ENCODE measurements around the gene NUP214. TPM values are rescaled to one million over a fixed set of nuclear protein-coding genes. Genes with fewer than 3 reads are reported as not detected.

NUP214 gene
- total RNA-seq, 2 experiments from 2014 or later: 61.4 to 97.7 TPM

GRCh38 chr9:131227959-131228460, 102.6 kb downstream of the NUP214 start:
- CTCF ChIA-PET: interaction anchor here (0.5 to 0.8 kb wide), 2 partner anchors 10 to 13 kb away, joined by 3 read pairs; no protein-coding TSS in a partner anchor
- POLR2A ChIA-PET: no interaction called here
- no peak overlapping the region for H3K4me3 Mint-ChIP-seq
- intact Hi-C loops (cut with DNase I, micrococcal nuclease): no loop called here
- no peak overlapping the region for H3K27ac Mint-ChIP-seq
- ATAC-seq (no peak), DNase-seq (no peak)
- H3K4me1 Mint-ChIP-seq: no peaks in the 10 kb centered on the region
- no peaks in the 10 kb centered on the region for H3K27me3 Mint-ChIP-seq
- no peaks in the 10 kb centered on the region for H3K9me3 Mint-ChIP-seq (ENCODE audit: low read depth)
- peaks cover 29% of the 10 kb centered on the region for H3K36me3 Mint-ChIP-seq (ENCODE audit: low read depth)

GRCh38 chr9:131228988-131229387, 103.6 kb downstream of the NUP214 start:
- ATAC-seq (no peak), DNase-seq (no peak)
- no peaks in the 10 kb centered on the region for H3K9me3 Mint-ChIP-seq (ENCODE audit: low read depth)
- POLR2A ChIA-PET: no interaction called here
- H3K36me3 Mint-ChIP-seq (ENCODE audit: low read depth): peaks cover 33% of the 10 kb centered on the region
- no peak overlapping the region for H3K4me3 Mint-ChIP-seq
- CTCF ChIA-PET: interaction anchor here (0.6 kb wide), 1 partner anchor 47 kb away, joined by 3 read pairs; no protein-coding TSS in a partner anchor
- H3K27me3 Mint-ChIP-seq: no peaks in the 10 kb centered on the region
- peaks cover 8% of the 10 kb centered on the region for H3K4me1 Mint-ChIP-seq
- no peak overlapping the region for H3K27ac Mint-ChIP-seq
- intact Hi-C loops (cut with DNase I, micrococcal nuclease): no loop called here

GRCh38 chr9:131233556-131233955, 108.2 kb downstream of the NUP214 start:
- ChIA-PET CTCF (no interaction called here), POLR2A (no interaction called here)
- no peaks in the 10 kb centered on the region for H3K27me3 Mint-ChIP-seq
- H3K36me3 Mint-ChIP-seq (ENCODE audit: low read depth): peaks cover 35% of the 10 kb centered on the region
- H3K9me3 Mint-ChIP-seq (ENCODE audit: low read depth): no peaks in the 10 kb centered on the region
- intact Hi-C loops (cut with DNase I, micrococcal nuclease): loop anchor here in 1 of 2 experiments (10.0 kb wide), 1 partner anchor 101 kb away; no protein-coding TSS in a partner anchor
- peak overlapping the region; percentile 16 for H3K4me3 Mint-ChIP-seq
- DNase-seq (peak; percentile 28), ATAC-seq (peak; percentile 28)
- H3K4me1 Mint-ChIP-seq: peaks cover 38% of the 10 kb centered on the region
- peak overlapping the region; percentile 87 for H3K27ac Mint-ChIP-seq

- CTCF ChIA-PET: interaction anchor here (0.6 to 0.7 kb wide), 2 partner anchors 70 to 80 kb away, joined by 3 to 4 read pairs; no protein-coding TSS in a partner anchor
- no peak for ATAC-seq
Observed at GRCh38 chr9:131233995-131234394, 108.6 kb downstream of the NUP214 start.

GRCh38 chr9:131234799-131235479, 109.6 kb downstream of the NUP214 start:
- no peak overlapping the region for H3K27ac Mint-ChIP-seq

More at GRCh38 chr9:131233995-131234394, 108.6 kb downstream of the NUP214 start:
- H3K4me1 Mint-ChIP-seq: peaks cover 40% of the 10 kb centered on the region
- POLR2A ChIA-PET: no interaction called here
- intact Hi-C loops (cut with DNase I, micrococcal nuclease): loop anchor here in 1 of 2 experiments (10.0 kb wide), 1 partner anchor 101 kb away; no protein-coding TSS in a partner anchor
- H3K36me3 Mint-ChIP-seq (ENCODE audit: low read depth): peaks cover 35% of the 10 kb centered on the region
- H3K27me3 Mint-ChIP-seq: no peaks in the 10 kb centered on the region
- H3K4me3 Mint-ChIP-seq: peak overlapping the region; percentile 16
- H3K27ac Mint-ChIP-seq: peak overlapping the region; percentile 87
- DNase-seq: peak; percentile 22
- H3K9me3 Mint-ChIP-seq (ENCODE audit: low read depth): no peaks in the 10 kb centered on the region

GRCh38 chr9:131235480-131235851, 110.1 kb downstream of the NUP214 start:
- no peak overlapping the region for H3K4me3 Mint-ChIP-seq
- H3K4me1 Mint-ChIP-seq: peaks cover 45% of the 10 kb centered on the region
- no peak overlapping the region for H3K27ac Mint-ChIP-seq
- CTCF ChIA-PET: interaction anchor here (0.8 kb wide), 2 partner anchors 37 to 101 kb away, joined by 3 read pairs; no protein-coding TSS in a partner anchor
- H3K36me3 Mint-ChIP-seq (ENCODE audit: low read depth): peaks cover 30% of the 10 kb centered on the region
- H3K27me3 Mint-ChIP-seq: no peaks in the 10 kb centered on the region
- ATAC-seq (no peak), DNase-seq (no peak)
- H3K9me3 Mint-ChIP-seq (ENCODE audit: low read depth): no peaks in the 10 kb centered on the region
- POLR2A ChIA-PET: no interaction called here
- intact Hi-C loops (cut with DNase I, micrococcal nuclease): loop anchor here (5.0 to 10.0 kb wide), 2 partner anchors 99 to 102 kb away; no protein-coding TSS in a partner anchor

More at GRCh38 chr9:131234799-131235479, 109.6 kb downstream of the NUP214 start:
- no peaks in the 10 kb centered on the region for H3K27me3 Mint-ChIP-seq
- ChIA-PET CTCF (interaction anchor here (0.6 to 0.8 kb wide), 5 partner anchors 37 to 284 kb away, joined by 3 to 4 read pairs (median 3); no protein-coding TSS in a partner anchor), POLR2A (no interaction called here)
- intact Hi-C loops (cut with DNase I, micrococcal nuclease): loop anchor here (5.0 to 10.0 kb wide), 2 partner anchors 100 to 102 kb away; no protein-coding TSS in a partner anchor
- H3K4me1 Mint-ChIP-seq: peaks cover 45% of the 10 kb centered on the region
- DNase-seq (no peak), ATAC-seq (no peak)
- peaks cover 33% of the 10 kb centered on the region for H3K36me3 Mint-ChIP-seq (ENCODE audit: low read depth)
- no peak overlapping the region for H3K4me3 Mint-ChIP-seq
- no peaks in the 10 kb centered on the region for H3K9me3 Mint-ChIP-seq (ENCODE audit: low read depth)

- Mint-ChIP-seq H3K4me1 (peaks cover 45% of the 10 kb centered on the region), H3K36me3 (ENCODE audit: low read depth) (peaks cover 30% of the 10 kb centered on the region), H3K27ac (peak overlapping the region; percentile 37), H3K9me3 (ENCODE audit: low read depth) (no peaks in the 10 kb centered on the region), H3K4me3 (no peak overlapping the region), H3K27me3 (no peaks in the 10 kb centered on the region)
- ATAC-seq (no peak), DNase-seq (no peak)
- CTCF ChIA-PET: interaction anchor here (1.0 kb wide), 1 partner anchor 54 kb away, joined by 3 read pairs; no protein-coding TSS in a partner anchor
- intact Hi-C loops (cut with DNase I, micrococcal nuclease): loop anchor here (5.0 to 10.0 kb wide), 2 partner anchors 99 to 101 kb away; no protein-coding TSS in a partner anchor
- POLR2A ChIA-PET: interaction anchor here (0.5 kb wide), 1 partner anchor 570 kb away, joined by 3 read pairs; no protein-coding TSS in a partner anchor
Observed at GRCh38 chr9:131236161-131236560, 110.8 kb downstream of the NUP214 start.

GRCh38 chr9:131236761-131237160, 111.4 kb downstream of the NUP214 start:
- intact Hi-C loops (cut with DNase I, micrococcal nuclease): loop anchor here (5.0 to 10.0 kb wide), 2 partner anchors 98 to 101 kb away; no protein-coding TSS in a partner anchor
- ChIA-PET CTCF (interaction anchor here (1.0 kb wide), 1 partner anchor 55 kb away, joined by 3 read pairs; no protein-coding TSS in a partner anchor), POLR2A (no interaction called here)
- Mint-ChIP-seq H3K4me1 (peaks cover 45% of the 10 kb centered on the region), H3K27ac (peak overlapping the region; percentile 37), H3K36me3 (ENCODE audit: low read depth) (peaks cover 26% of the 10 kb centered on the region), H3K27me3 (no peaks in the 10 kb centered on the region), H3K9me3 (ENCODE audit: low read depth) (no peaks in the 10 kb centered on the region), H3K4me3 (no peak overlapping the region)
- ATAC-seq: no peak
- DNase-seq: no peak

GRCh38 chr9:131237291-131237690, 111.9 kb downstream of the NUP214 start:
- no peak for ATAC-seq
- ChIA-PET POLR2A (interaction anchor here (1.2 kb wide), 1 partner anchor 15 kb away, joined by 5 read pairs; no protein-coding TSS in a partner anchor), CTCF (interaction anchor here (0.7 to 1.9 kb wide), 9 partner anchors 9 to 99 kb away, joined by 3 to 8 read pairs (median 3); no protein-coding TSS in a partner anchor)
- Mint-ChIP-seq H3K4me1 (peaks cover 45% of the 10 kb centered on the region), H3K4me3 (peak overlapping the region; percentile 56), H3K36me3 (ENCODE audit: low read depth) (peaks cover 22% of the 10 kb centered on the region), H3K9me3 (ENCODE audit: low read depth) (no peaks in the 10 kb centered on the region), H3K27ac (peak overlapping the region; percentile 95), H3K27me3 (no peaks in the 10 kb centered on the region)
- DNase-seq: no peak
- intact Hi-C loops (cut with DNase I, micrococcal nuclease): loop anchor here (5.0 to 10.0 kb wide), 2 partner anchors 98 to 100 kb away; no protein-coding TSS in a partner anchor

- DNase-seq: peak; percentile 94
- Mint-ChIP-seq H3K4me3 (peak overlapping the region; percentile 56), H3K27me3 (no peaks in the 10 kb centered on the region), H3K9me3 (ENCODE audit: low read depth) (peaks cover 2% of the 10 kb centered on the region), H3K36me3 (ENCODE audit: low read depth) (peaks cover 24% of the 10 kb centered on the region), H3K27ac (peak overlapping the region; percentile 95), H3K4me1 (peaks cover 45% of the 10 kb centered on the region)
- peak; percentile 97 for ATAC-seq
- intact Hi-C loops (cut with DNase I, micrococcal nuclease): loop anchor here (1.0 to 10.0 kb wide), 8 partner anchors 14 to 135 kb away; no protein-coding TSS in a partner anchor
- CTCF ChIA-PET: interaction anchor here (0.7 to 1.9 kb wide), 8 partner anchors 10 to 98 kb away, joined by 3 to 8 read pairs (median 4); no protein-coding TSS in a partner anchor
- POLR2A ChIA-PET: interaction anchor here (1.2 kb wide), 1 partner anchor 15 kb away, joined by 5 read pairs; no protein-coding TSS in a partner anchor
Observed at GRCh38 chr9:131237931-131238401, 112.6 kb downstream of the NUP214 start.
